SHP77 treated with DMSO at 0.1 percent for 48 hours (cell line): ENCODE data around the gene ZC3HAV1.
"Not testable (repeated sequence)": the region's sequence is repeated elsewhere in the genome, so short reads cannot be mapped to it uniquely, and the experiment has no call there.

Experiments
- DNase-seq: peaks from one replicate; lab custom pipeline; 2025; lab: John Stamatoyannopoulos, UW

ZC3HAV1 gene

DNA sequence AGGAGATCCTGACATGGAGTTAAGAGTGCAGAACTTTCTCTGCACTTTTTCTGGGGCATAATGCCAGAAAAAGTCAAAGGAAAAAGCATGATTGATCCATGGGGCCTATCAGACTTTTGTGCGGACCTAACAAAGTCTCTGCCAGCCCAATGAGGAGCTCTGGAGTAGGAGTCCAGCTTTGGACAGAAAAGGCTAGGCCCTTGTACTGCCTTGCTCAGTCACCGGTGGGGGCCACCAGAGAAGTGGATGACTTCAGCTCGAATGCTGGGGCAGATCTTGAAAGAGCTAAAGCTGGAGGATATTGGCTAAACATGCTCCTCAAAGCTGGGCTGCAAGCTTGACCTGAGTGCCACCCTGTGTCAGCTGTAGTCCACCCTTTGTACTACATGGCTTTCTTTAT, 2.8 kb upstream of the ZC3HAV1 start:
- DNase-seq: no peak

DNA sequence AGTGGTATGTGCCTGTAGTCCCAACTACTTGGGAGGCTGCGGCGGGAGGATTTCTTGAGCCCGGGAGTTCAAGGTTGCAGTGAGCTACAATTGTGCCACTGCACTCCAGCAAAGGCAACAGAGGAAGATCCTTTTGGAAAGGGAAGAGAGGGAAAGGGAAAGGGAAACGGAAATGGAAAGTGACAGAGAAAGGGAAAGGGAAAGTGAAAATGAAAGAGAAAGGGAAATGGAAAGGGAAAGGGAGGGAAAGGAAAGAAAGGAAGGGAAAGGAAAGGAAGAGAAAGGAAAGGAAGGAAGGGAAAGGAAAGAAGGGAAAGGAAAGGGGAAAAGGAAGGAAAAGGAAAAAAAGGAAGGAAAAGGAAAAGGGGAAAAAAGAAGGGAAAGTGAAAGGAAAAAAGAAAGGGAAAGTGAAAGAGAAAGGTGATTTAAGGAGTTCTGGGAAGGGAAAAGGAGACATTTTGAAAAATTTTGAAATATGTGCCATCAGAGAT, 2.3 kb upstream of the ZC3HAV1 start:
- DNase-seq: no peak

DNA sequence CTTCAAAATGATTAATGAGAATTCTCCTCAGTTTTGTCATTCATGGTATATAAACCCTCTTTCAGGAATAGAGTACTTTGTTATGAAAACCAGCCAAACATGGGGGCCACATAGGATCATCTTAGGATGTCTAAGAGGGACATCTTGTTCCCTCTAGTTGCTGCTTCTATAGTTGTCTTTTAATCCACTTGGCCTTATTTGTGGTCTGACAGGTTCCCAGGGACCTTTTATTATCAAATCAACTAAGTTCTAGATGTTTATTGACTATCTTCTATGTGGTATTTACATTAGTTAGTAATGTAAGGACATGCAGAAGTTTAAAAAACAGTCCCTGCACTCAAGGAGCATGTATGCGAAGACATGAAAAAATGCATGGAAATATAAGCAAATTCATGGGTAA, 1.6 kb upstream of the ZC3HAV1 start:
- DNase-seq: no peak

GRCh38 chr7:139109983-139110411, 477 bp upstream of the ZC3HAV1 start:
- no peak for DNase-seq

DNA sequence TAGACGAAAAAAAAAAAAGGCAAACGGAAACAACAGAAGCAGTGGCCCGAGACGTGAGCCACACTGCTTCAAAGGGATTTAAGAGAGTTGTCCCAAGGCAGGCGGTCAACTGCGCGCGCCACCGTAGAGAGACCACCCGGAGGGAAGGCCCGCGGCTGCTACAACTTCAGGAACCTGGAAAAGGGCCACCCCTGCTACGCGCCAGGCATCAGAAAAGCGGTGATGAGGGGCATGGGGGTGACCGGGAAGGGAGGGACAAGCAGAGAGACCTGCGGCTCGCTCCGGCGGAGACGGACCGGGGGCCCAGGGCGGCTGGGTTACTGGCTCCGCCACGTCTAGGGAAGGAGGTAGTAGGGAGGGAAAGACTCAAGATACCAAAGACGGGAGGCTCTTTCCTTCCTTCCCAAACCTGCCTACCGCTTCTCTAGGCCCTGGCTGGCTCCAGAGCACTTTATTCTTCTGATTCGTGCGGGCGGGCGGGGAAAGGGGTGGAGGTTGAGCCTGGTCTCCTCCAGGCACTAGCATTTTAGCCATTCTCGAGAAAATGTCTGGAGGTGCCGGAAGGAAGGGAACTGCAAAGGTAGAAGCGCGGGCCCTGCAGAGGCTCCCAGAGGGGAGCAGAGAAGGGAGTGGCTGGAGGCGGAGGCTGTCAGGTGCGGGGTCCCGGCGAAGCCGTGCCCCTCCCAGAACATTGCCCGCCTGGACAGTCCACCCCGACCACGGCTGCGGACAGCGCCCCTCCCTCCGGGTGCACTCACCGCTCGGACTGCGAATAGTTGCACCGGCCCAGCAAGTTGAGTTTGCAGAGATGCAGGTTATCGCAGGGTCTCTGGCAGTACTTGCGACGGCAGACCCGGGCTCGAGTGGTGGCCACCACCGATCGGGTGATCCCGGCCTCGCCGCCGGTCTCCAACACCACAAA, 993 bp downstream of the ZC3HAV1 start:
- DNase-seq: no peak

DNA sequence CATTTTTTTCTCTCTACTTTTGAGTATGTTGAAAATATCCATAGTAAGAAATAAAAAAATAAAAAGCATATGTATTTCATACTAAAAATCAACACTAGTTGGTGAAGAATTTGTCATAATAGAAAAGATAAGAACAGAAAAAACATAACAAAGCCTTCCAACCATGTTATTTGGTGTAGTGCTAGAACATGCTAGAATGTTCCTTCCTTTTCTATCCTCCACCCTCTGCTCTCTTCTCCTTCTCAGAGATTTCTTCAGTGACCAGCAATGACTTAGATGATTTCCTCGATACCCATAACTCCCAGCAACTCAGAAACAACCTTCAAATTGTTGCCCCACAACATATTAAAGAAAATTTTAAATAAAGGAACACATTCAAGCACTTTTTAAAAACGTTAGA, 2.6 kb downstream of the ZC3HAV1 start:
- DNase-seq: no peak

DNA sequence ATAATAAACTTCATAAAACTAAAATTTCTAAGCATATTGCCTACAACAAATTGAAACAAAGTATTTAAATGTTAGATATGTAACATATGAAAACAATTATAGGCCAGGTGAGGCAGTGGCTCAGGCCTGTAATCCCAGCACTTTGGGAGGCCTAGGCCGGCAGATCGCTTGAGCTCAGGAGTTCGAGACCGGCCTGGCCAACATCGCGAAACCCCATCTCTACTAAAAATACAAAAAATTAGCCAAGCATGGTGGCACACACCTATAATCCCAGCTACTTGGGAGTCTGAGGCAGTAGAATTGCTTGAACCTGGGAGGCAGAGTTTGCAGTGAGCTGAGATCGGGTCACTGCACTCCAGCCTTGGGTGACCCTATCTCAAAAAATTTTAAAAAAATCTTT, 3.3 kb downstream of the ZC3HAV1 start:
- not testable (repeated sequence) for DNase-seq

GRCh38 chr7:139105484-139105883, 4.0 kb downstream of the ZC3HAV1 start:
- DNase-seq: no peak

GRCh38 chr7:139104091-139104450, 5.4 kb downstream of the ZC3HAV1 start:
- DNase-seq: no peak

DNA sequence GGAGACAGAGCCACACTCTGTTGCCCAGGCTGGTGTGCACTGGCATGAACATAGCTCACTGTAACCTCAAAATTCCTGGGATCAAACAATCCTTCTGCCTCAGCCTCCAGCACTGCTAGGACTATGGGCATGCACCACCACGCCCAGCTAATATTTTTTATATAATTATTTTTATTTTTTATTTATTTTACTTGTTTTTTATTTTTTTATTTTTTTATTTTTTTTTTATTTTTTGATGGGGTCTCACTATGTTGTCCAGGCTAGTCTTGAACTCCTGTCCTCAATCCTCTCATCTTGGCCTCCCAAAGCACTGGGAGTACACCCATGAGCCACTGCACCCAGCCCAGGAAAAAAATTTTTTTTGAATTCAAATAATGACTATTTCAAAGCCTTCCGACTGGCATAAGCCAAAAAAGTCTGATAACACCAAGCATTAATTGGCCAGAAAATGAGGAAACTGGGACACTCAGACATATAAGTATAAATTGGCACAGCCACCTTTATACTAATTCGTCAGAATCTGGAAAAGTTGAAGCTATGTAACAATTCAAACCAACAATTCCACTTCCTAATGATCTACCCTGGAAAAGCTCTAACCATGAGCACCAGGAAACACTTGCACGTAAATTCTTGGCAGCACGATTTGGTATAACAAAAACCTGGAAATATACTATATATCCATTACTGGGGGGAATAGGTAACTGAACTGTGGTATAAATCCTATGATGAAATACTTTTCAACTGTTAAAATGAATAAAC, 6.3 kb downstream of the ZC3HAV1 start:
- DNase-seq: no peak

- not testable (repeated sequence) for DNase-seq
Measured at GRCh38 chr7:139101637-139102158, 7.8 kb downstream of the ZC3HAV1 start.

GRCh38 chr7:139099172-139099947, 10.2 kb downstream of the ZC3HAV1 start:
- no peak for DNase-seq

DNA sequence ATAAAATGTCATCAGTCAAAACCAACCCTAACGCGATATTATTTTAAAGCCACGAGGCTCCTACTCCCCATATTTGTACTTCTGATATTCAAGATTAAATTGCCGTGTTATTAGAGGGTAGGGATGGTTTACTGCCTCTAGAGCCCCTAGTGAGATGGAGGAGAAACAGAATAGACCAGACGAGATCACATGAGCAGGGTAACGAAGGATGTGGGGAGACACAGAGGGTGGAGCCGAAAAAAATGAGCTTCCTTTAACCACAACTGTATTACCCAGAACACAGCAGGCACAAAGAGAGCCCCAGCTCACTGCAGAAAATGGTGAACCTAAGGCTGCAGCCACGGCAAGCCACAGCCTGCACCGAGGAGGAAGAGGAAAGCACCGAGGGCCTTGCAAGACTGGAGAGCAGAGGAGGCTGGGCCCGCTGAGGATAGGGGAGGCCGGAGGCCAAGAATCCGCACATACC, 14.3 kb downstream of the ZC3HAV1 start:
- no peak for DNase-seq

DNA sequence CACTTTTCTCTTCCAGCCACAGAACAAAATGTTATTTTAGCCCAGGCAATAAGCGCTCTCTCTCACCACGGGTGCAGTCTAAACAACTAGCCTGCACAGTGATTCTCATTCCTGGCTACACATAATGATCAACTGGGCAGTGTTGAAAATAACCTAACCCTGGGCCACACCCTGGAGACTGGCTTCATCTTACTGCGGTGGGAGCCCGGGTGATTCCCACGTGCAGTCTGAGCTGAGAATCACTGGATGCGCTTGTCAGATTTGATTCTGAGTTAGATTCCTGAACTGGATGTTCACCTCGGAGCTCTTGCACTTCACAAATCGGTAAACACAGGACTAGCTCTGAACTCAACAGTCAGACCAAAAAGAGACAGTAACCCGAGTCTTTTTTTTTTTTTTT, 14.9 kb downstream of the ZC3HAV1 start:
- DNase-seq: no peak

DNA sequence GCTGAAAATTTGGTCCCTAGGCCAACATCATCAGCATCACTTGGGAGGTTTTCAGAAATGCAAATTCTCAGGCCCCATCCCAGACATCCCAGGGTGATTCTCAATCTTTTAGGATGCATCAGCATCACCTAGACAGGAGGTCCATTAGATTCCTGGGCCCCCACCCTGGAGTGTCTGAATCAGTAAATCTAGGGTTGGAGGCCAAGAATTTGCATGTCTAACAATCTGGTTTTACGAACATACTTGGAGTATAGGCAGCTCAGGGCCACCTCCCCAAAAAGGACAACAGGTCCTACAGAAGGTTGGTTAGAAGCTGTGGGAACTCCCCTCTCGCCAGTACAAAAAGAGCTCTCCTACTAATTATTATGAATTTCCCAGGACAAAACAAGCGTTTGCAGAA, 15.5 kb downstream of the ZC3HAV1 start:
- no peak for DNase-seq

- not testable (repeated sequence) for DNase-seq
Measured at GRCh38 chr7:139093512-139093911, 16.0 kb downstream of the ZC3HAV1 start.

DNA sequence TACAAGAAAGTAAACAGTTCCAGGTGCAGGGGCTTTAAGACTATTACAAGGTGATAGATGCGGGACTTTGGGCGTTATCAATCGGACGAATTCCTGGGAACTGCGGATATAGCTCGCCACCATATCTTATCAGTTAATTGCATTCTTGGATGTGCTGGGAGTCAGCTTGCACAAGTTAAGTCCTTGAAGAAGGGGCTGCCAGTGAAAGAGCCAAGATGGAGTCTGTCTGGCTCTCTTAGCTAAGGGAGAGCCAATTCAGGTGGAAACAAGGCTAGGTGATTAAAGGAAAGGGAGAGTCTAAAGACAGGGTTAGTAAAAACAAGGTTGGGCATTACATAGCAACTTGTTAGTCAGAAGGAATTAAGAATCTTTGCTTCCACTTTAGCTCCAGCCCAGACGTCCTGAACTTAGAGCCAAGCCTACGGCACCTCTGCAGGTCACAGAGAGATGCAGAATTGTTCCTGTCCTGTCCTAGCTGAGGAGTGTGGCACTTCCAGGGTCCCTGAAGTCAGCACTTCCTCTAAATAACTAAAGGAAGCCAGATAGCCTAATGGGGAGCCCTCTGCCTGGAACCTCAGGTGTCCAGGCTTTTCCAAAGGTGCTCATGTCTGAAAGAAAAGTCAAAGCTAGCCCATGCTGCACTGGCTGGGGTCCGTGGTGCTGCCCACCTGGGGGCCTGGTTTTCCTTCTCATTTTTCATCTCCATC, 17.3 kb downstream of the ZC3HAV1 start:
- no peak for DNase-seq

DNA sequence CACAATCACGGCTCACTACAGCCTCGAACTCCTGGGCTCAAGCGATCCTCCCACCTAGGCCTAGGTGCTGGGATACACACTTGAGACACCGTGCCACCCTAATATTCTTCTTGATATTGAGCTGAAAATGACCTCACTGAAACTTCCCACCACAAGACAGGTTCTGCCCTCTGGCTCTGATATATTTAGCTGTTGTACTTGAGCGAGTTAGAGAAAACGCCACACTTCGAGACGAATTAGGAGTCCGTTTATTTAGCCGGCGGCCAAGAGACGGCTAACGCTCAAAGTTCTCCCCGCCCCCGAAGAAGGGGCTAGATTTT, 17.9 kb downstream of the ZC3HAV1 start:
- no peak for DNase-seq

- DNase-seq: no peak
Measured at GRCh38 chr7:139089118-139089517, 20.4 kb downstream of the ZC3HAV1 start.

GRCh38 chr7:139088268-139088667, 21.3 kb downstream of the ZC3HAV1 start:
- no peak for DNase-seq

DNA sequence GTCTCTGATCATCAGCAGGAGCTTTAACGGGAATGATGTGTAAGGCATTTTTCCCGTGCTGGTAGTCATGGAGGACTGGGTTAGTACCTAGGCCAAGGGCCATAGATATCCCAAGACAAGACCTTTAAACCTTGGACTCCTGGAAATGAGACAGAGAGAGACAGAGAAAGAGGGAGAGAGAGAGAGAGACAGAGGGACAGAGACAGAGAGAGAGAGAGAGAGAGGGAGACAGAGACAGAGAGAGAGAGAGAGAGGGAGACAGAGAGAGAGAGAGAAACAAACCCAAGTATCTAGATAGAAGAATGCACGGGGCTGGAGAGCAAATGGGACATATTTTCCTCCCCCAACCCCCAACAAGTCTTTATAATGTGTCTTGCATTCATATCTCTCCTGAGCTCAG, 22.3 kb downstream of the ZC3HAV1 start:
- DNase-seq: no peak
